Chondrocyte (in vitro differentiated cells): Measurements from ENCODE around the gene BECN2. TPM values are rescaled to one million over a fixed set of nuclear protein-coding genes. Genes with fewer than 3 reads are reported as not detected.
"Not testable (repeated sequence)": the region's sequence is repeated elsewhere in the genome, so short reads cannot be mapped to it uniquely, and the experiment has no call there.

Source experiments
- DNase-seq: peaks from one replicate; pipeline ENCODE4 v3.0.0; 2021; ENCODE audit warnings: mixed read lengths, low spot score
- H3K27ac Mint-ChIP-seq: one replicate; pipeline ENCODE4 v1.8.0; 2021; ENCODE audit warnings: mild to moderate bottlenecking, moderate library complexity, mixed read lengths; ENCODE audit not compliant: unreplicated experiment
- H3K27me3 Mint-ChIP-seq: 2 replicates; pipeline ENCODE4 v1.8.0; 2021; ENCODE audit warnings: low read depth, mixed read lengths
- H3K36me3 Mint-ChIP-seq: 2 replicates; pipeline ENCODE4 v1.8.0; 2021; ENCODE audit warnings: low read depth, mixed read lengths
- H3K4me1 Mint-ChIP-seq: 2 replicates; pipeline ENCODE4 v1.8.0; 2021; ENCODE audit warnings: low read depth, mild to moderate bottlenecking, mixed read lengths
- H3K4me3 Mint-ChIP-seq: one replicate; pipeline ENCODE4 v1.8.0; 2021; ENCODE audit warnings: mild to moderate bottlenecking, moderate library complexity, mixed read lengths; ENCODE audit not compliant: unreplicated experiment
- H3K9me3 Mint-ChIP-seq: 2 replicates; pipeline ENCODE4 v1.8.0; 2021; ENCODE audit warnings: low read depth, mixed read lengths
- CTCF ChIP-seq: fragments of 200-600 bp; sonication (generic); IDR thresholded peaks from 2 replicates; pipeline ENCODE4 v1.5.0; 2021; ENCODE audit warnings: antibody characterized with exemption, mild to moderate bottlenecking, moderate library complexity
- total RNA-seq: library from RNA; stranded (reverse); gene quantifications from 3 replicates; pipeline ENCODE4 v1.2.1, GENCODE V29; 2021

The BECN2 gene
- total RNA-seq, 1 donor from 2014 or later = not detected

GRCh38 chr1:241976229-241976628, 18.7 kb downstream of the BECN2 start:
- Mint-ChIP-seq H3K27me3 (no peaks in the 10 kb centered on the region), H3K4me3 (no peak overlapping the region), H3K9me3 (no peaks in the 10 kb centered on the region), H3K36me3 (no peaks in the 10 kb centered on the region), H3K4me1 (peaks cover 12% of the 10 kb centered on the region), H3K27ac (no peak overlapping the region)
- DNase-seq = no peak
- TF ChIP-seq CTCF = no peak

- Mint-ChIP-seq H3K36me3 (no peaks in the 10 kb centered on the region), H3K4me1 (no peaks in the 10 kb centered on the region), H3K27me3 (no peaks in the 10 kb centered on the region), H3K9me3 (no peaks in the 10 kb centered on the region), H3K27ac (no peak overlapping the region), H3K4me3 (no peak overlapping the region)
- DNase-seq = no peak
- TF ChIP-seq CTCF = no peak
These were observed 21.5 kb downstream of the BECN2 start for GRCh38 chr1:241979071-241979470.

GRCh38 chr1:241979926-241980325, 22.4 kb downstream of the BECN2 start:
- no peaks in the 10 kb centered on the region for H3K4me1 Mint-ChIP-seq
- H3K9me3 Mint-ChIP-seq = no peaks in the 10 kb centered on the region
- no peaks in the 10 kb centered on the region for H3K36me3 Mint-ChIP-seq
- H3K4me3 Mint-ChIP-seq = no peak overlapping the region
- H3K27me3 Mint-ChIP-seq = no peaks in the 10 kb centered on the region
- TF ChIP-seq CTCF = no peak
- DNase-seq = no peak
- H3K27ac Mint-ChIP-seq = no peak overlapping the region

- peak; percentile 78 for TF ChIP-seq CTCF
- H3K27ac Mint-ChIP-seq = no peak overlapping the region
- no peaks in the 10 kb centered on the region for H3K27me3 Mint-ChIP-seq
- no peaks in the 10 kb centered on the region for H3K9me3 Mint-ChIP-seq
- H3K4me3 Mint-ChIP-seq = no peak overlapping the region
- H3K36me3 Mint-ChIP-seq = no peaks in the 10 kb centered on the region
- DNase-seq = no peak
- peaks cover 19% of the 10 kb centered on the region for H3K4me1 Mint-ChIP-seq
These were observed 28.2 kb downstream of the BECN2 start for GRCh38 chr1:241985787-241986186.

- H3K9me3 Mint-ChIP-seq, H3K36me3 Mint-ChIP-seq, H3K4me3 Mint-ChIP-seq, H3K27ac Mint-ChIP-seq, H3K27me3 Mint-ChIP-seq, DNase-seq: not testable (repeated sequence)
- peaks cover 27% of the 10 kb centered on the region for H3K4me1 Mint-ChIP-seq
These were observed 30.9 kb downstream of the BECN2 start for GRCh38 chr1:241988389-241988930.

- peaks cover 27% of the 10 kb centered on the region for H3K4me1 Mint-ChIP-seq
- no peak for DNase-seq
- no peaks in the 10 kb centered on the region for H3K27me3 Mint-ChIP-seq
- no peak for TF ChIP-seq CTCF
- H3K9me3 Mint-ChIP-seq = no peaks in the 10 kb centered on the region
- no peaks in the 10 kb centered on the region for H3K36me3 Mint-ChIP-seq
- H3K27ac Mint-ChIP-seq = no peak overlapping the region
- H3K4me3 Mint-ChIP-seq = no peak overlapping the region
These were observed 32.5 kb downstream of the BECN2 start for GRCh38 chr1:241990040-241990439.
